H9 (cell line): ENCODE results near the gene SMARCC1. TPM values are rescaled to one million over a fixed set of nuclear protein-coding genes. Genes with fewer than 3 reads are reported as not detected.

Experiments
- DNase-seq: peaks from one replicate; pipeline ENCODE4 v3.0.0-alpha.2; 2017
- H2AFZ ChIP-seq: one replicate; pipeline ENCODE4 v1.6.1; 2013; ENCODE audit warnings: mild to moderate bottlenecking, low read length, control low read depth, moderate library complexity
- H2AK5ac ChIP-seq: 2 replicates; pipeline ENCODE4 v1.6.1; 2013; ENCODE audit warnings: low read length, control low read depth, mixed read lengths; ENCODE audit not compliant: insufficient read length
- H2BK120ac ChIP-seq: one replicate; pipeline ENCODE4 v1.6.1; 2013; ENCODE audit warnings: low read depth, mild to moderate bottlenecking, low read length, control low read depth, inconsistent platforms; ENCODE audit not compliant: poor library complexity, severe bottlenecking
- H2BK12ac ChIP-seq: 2 replicates; pipeline ENCODE4 v1.6.1; 2013; ENCODE audit warnings: low read length, control low read depth, mixed read lengths, low read depth; ENCODE audit not compliant: insufficient read length
- H2BK15ac ChIP-seq: 2 replicates; pipeline ENCODE4 v1.6.1; 2013; ENCODE audit warnings: low read depth, low read length, control low read depth
- H2BK20ac ChIP-seq: one replicate; pipeline ENCODE4 v1.6.1; 2013; ENCODE audit warnings: low read depth, mild to moderate bottlenecking, low read length, control low read depth, inconsistent platforms; ENCODE audit not compliant: poor library complexity, severe bottlenecking
- H2BK5ac ChIP-seq: 2 replicates; pipeline ENCODE4 v1.6.1; 2013; ENCODE audit warnings: low read length, control low read depth, mixed read lengths; ENCODE audit not compliant: insufficient read length
- H3K14ac ChIP-seq: 2 replicates; pipeline ENCODE4 v1.6.1; 2013; ENCODE audit warnings: low read length, control low read depth; ENCODE audit not compliant: insufficient read depth
- H3K18ac ChIP-seq: 2 replicates; pipeline ENCODE4 v1.6.1; 2013; ENCODE audit warnings: low read depth, mild to moderate bottlenecking, mixed read lengths, low read length, control low read depth; ENCODE audit not compliant: insufficient read length
- H3K23ac ChIP-seq: 2 replicates; pipeline ENCODE4 v1.6.1; 2013; ENCODE audit warnings: low read length, control low read depth, mixed read lengths, low read depth; ENCODE audit not compliant: insufficient read length
- H3K23me2 ChIP-seq: 2 replicates; pipeline ENCODE4 v1.6.1; 2013; ENCODE audit warnings: low read depth, mild to moderate bottlenecking, mixed read lengths, low read length, control low read depth; ENCODE audit not compliant: insufficient read length, poor library complexity, severe bottlenecking
- H3K27ac ChIP-seq: 2 replicates; pipeline ENCODE4 v1.5.1; 2013; ENCODE audit warnings: low read length, control low read depth, mixed read lengths, low read depth; ENCODE audit not compliant: insufficient read length
- H3K27me3 ChIP-seq: 2 replicates; pipeline ENCODE4 v1.6.1; 2013; ENCODE audit warnings: low read length, control low read depth, inconsistent platforms; ENCODE audit not compliant: insufficient read depth
- H3K4ac ChIP-seq: 2 replicates; pipeline ENCODE4 v1.6.1; 2013; ENCODE audit warnings: low read depth, mild to moderate bottlenecking, control low read depth, inconsistent platforms, low read length, moderate library complexity
- H3K4me1 ChIP-seq: 2 replicates; pipeline ENCODE4 v1.6.1; 2013; ENCODE audit warnings: low read length, control low read depth, inconsistent platforms; ENCODE audit not compliant: insufficient read depth
- H3K4me2 ChIP-seq: 2 replicates; pipeline ENCODE4 v1.6.1; 2013; ENCODE audit warnings: low read length, control low read depth, mixed read lengths; ENCODE audit not compliant: insufficient read length, insufficient read depth
- H3K56ac ChIP-seq: 2 replicates; pipeline ENCODE4 v1.6.1; 2013; ENCODE audit warnings: low read depth, mild to moderate bottlenecking, mixed read lengths, low read length, control low read depth; ENCODE audit not compliant: insufficient read length
- H3K79me1 ChIP-seq: 2 replicates; pipeline ENCODE4 v1.6.1; 2013; ENCODE audit warnings: low read depth, mild to moderate bottlenecking, moderate library complexity, low read length, control low read depth, inconsistent platforms; ENCODE audit not compliant: insufficient read depth, poor library complexity, severe bottlenecking
- H3K79me2 ChIP-seq: 2 replicates; pipeline ENCODE4 v1.6.1; 2013; ENCODE audit warnings: low read length, control low read depth, inconsistent platforms; ENCODE audit not compliant: insufficient read depth
- H3K9ac ChIP-seq: 2 replicates; pipeline ENCODE4 v1.6.1; 2013; ENCODE audit warnings: low read length, control low read depth, mixed read lengths; ENCODE audit not compliant: insufficient read length; ENCODE audit errors: extremely low read depth
- H3K9me3 ChIP-seq: one replicate; pipeline ENCODE4 v1.6.1; 2013; ENCODE audit warnings: low read depth, low read length, inconsistent platforms; ENCODE audit not compliant: control insufficient read depth
- H3T11ph ChIP-seq: one replicate; pipeline ENCODE4 v1.6.1; 2013; ENCODE audit warnings: mild to moderate bottlenecking, low read length, control low read depth, inconsistent platforms
- H4K20me1 ChIP-seq: one replicate; pipeline ENCODE4 v1.6.1; 2013; ENCODE audit not compliant: control insufficient read depth, insufficient read length, insufficient read depth
- H4K5ac ChIP-seq: 2 replicates; pipeline ENCODE4 v1.6.1; 2013; ENCODE audit warnings: low read depth, mild to moderate bottlenecking, mixed read lengths, low read length, control low read depth; ENCODE audit not compliant: insufficient read length
- H4K8ac ChIP-seq: replicated peaks from 2 replicates; pipeline ENCODE4 v1.6.1; 2013; ENCODE audit warnings: low read length, control low read depth, mixed read lengths, low read depth; ENCODE audit not compliant: insufficient read length
- H4K91ac ChIP-seq: 2 replicates; pipeline ENCODE4 v1.6.1; 2013; ENCODE audit warnings: low read depth, mild to moderate bottlenecking, moderate library complexity, mixed read lengths, low read length, control low read depth; ENCODE audit not compliant: insufficient read length
- H3K27ac Mint-ChIP-seq, 3 experiments: 2 replicates in 2 of 3; 3 replicates in 1 of 3; pipeline ENCODE4 v1.8.0; 2020 to 2021; ENCODE audit warnings: mixed read lengths in 3 of 3, mild to moderate bottlenecking in 1 of 3, moderate library complexity in 1 of 3
- H3K27me3 Mint-ChIP-seq: 2 replicates; pipeline ENCODE4 v1.8.0; 2021; ENCODE audit warnings: low read depth, mild to moderate bottlenecking, moderate library complexity, mixed read lengths
- H3K36me3 Mint-ChIP-seq, 3 experiments: 2 replicates in 2 of 3; 3 replicates in 1 of 3; pipeline ENCODE4 v1.8.0; 2020 to 2021; ENCODE audit warnings: low read depth in 3 of 3, mixed read lengths in 3 of 3; ENCODE audit not compliant: insufficient read depth in 1 of 3
- H3K4me1 Mint-ChIP-seq, 2 experiments: 2 replicates each; pipeline ENCODE4 v1.8.0; 2020; ENCODE audit warnings: mixed read lengths in 2 of 2
- H3K4me3 Mint-ChIP-seq, 2 experiments: 2 replicates in 1 of 2; 3 replicates in 1 of 2; pipeline ENCODE4 v1.8.0; 2020 to 2021; ENCODE audit warnings: mild to moderate bottlenecking in 2 of 2, mixed read lengths in 2 of 2, moderate library complexity in 1 of 2
- H3K9me3 Mint-ChIP-seq, 2 experiments: 2 replicates in 1 of 2; 3 replicates in 1 of 2; pipeline ENCODE4 v1.8.0; 2020; ENCODE audit warnings: mild to moderate bottlenecking in 2 of 2, mixed read lengths in 2 of 2, moderate library complexity in 1 of 2
- CTCF ChIP-seq: fragments of 200-600 bp; sonication (generic); conservative IDR thresholded peaks from 3 replicates; pipeline ENCODE4 v1.8.0; 2021; ENCODE audit warnings: antibody characterized with exemption, mild to moderate bottlenecking
- WGBS: extraction: QIAGEN DNeasy Blood & Tissue Kit; methylation state at CpG from one replicate; pipeline ENCODE4 v1.1.7; 2013; ENCODE audit warnings: missing lambda C conversion rate, low lambda C conversion rate, mixed read lengths; ENCODE audit not compliant: insufficient read length; ENCODE audit errors: extremely low coverage; 5-methylcytosine and 5-hydroxymethylcytosine counted together
- total RNA-seq: library from RNA; stranded (reverse); gene quantifications from 2 replicates; pipeline ENCODE4 v1.2.1, GENCODE V29; 2021

Gene SMARCC1
- total RNA-seq, 1 experiment from 2014 or later: 274 TPM

- no peak overlapping the region for H3K4ac ChIP-seq
- H3K79me2 ChIP-seq: no peaks in the 10 kb centered on the region; the same call in 1 of the 2 replicates
- H3K27ac ChIP-seq: no peak overlapping the region
- H3K79me1 ChIP-seq: no peaks in the 10 kb centered on the region
- no peaks in the 10 kb centered on the region for H3K27me3 Mint-ChIP-seq
- H2BK5ac ChIP-seq: no peak overlapping the region
- peaks cover 43 to 76% (median 67%) of the 10 kb centered on the region in 3 experiments for H3K36me3 Mint-ChIP-seq
- H3K9ac ChIP-seq: no peak overlapping the region
- H3T11ph ChIP-seq: no peak overlapping the region
- no CpG with 5 or more reads among the region's 5 CpGs for WGBS
- no peak overlapping the region for H3K4me2 ChIP-seq
- no peak overlapping the region for H3K27ac Mint-ChIP-seq
- no peak overlapping the region for H3K23ac ChIP-seq
- H2BK20ac ChIP-seq: no peak overlapping the region
- H3K9me3 ChIP-seq: no peaks in the 10 kb centered on the region
- no peak overlapping the region for H3K56ac ChIP-seq
- no peaks in the 10 kb centered on the region for H3K23me2 ChIP-seq
- no peak overlapping the region for H2BK15ac ChIP-seq
- H3K4me1 ChIP-seq: no peaks in the 10 kb centered on the region
- no peak for DNase-seq
- no peak overlapping the region for H3K18ac ChIP-seq
- H2BK120ac ChIP-seq: no peak overlapping the region
- H4K20me1 ChIP-seq: no peaks in the 10 kb centered on the region
- H4K5ac ChIP-seq: no peak overlapping the region
- no peak overlapping the region for H2BK12ac ChIP-seq
- H4K8ac ChIP-seq: no peak overlapping the region
- H3K4me1 Mint-ChIP-seq: no peaks in the 10 kb centered on the region
- no peak overlapping the region for H3K4me3 Mint-ChIP-seq
- H2AK5ac ChIP-seq: no peak overlapping the region
- H3K27me3 ChIP-seq: no peaks in the 10 kb centered on the region
- no peak for TF ChIP-seq CTCF
- no peak overlapping the region for H2AFZ ChIP-seq
- H4K91ac ChIP-seq: no peak overlapping the region
- no peak overlapping the region for H3K14ac ChIP-seq
- no peaks in the 10 kb centered on the region for H3K9me3 Mint-ChIP-seq
Measured at GRCh38 chr3:47685037-47685436, 96.7 kb downstream of the SMARCC1 start.
